ENCODE measurements around the gene ASCL2. TPM values are rescaled to one million over a fixed set of nuclear protein-coding genes. Genes with fewer than 3 reads are reported as not detected.
"Not testable (repeated sequence)": the region's sequence is repeated elsewhere in the genome, so short reads cannot be mapped to it uniquely, and the experiment has no call there.

Gene ASCL2
- total RNA-seq, 1 donor from 2014 or later, result 1.1 TPM

GRCh38 chr11:2297623-2298030, 27.2 kb upstream of the ASCL2 start:
- no peak for DNase-seq (ENCODE audit: low spot score)

- DNase-seq (ENCODE audit: low spot score), result peak; percentile 8
Measured at GRCh38 chr11:2296913-2297622, 26.7 kb upstream of the ASCL2 start.

- DNase-seq (ENCODE audit: low spot score), result peak; percentile 7
Measured at GRCh38 chr11:2295971-2296912, 25.9 kb upstream of the ASCL2 start.

GRCh38 chr11:2294926-2295290, 24.5 kb upstream of the ASCL2 start:
- DNase-seq (ENCODE audit: low spot score), result peak; percentile 10

GRCh38 chr11:2293984-2294925, 23.9 kb upstream of the ASCL2 start:
- DNase-seq (ENCODE audit: low spot score), result peak; percentile 9

- DNase-seq (ENCODE audit: low spot score), result peak; percentile 7
Measured at GRCh38 chr11:2293531-2293971, 23.2 kb upstream of the ASCL2 start.

GRCh38 chr11:2290351-2290841, 20.0 kb upstream of the ASCL2 start:
- DNase-seq (ENCODE audit: low spot score), result no peak

GRCh38 chr11:2289859-2290258, 19.5 kb upstream of the ASCL2 start:
- no peak for DNase-seq (ENCODE audit: low spot score)

- DNase-seq (ENCODE audit: low spot score), result peak; percentile 78
Measured at GRCh38 chr11:2289350-2289749, 19.0 kb upstream of the ASCL2 start.

- DNase-seq (ENCODE audit: low spot score), result no peak
Measured at GRCh38 chr11:2287091-2287490, 16.7 kb upstream of the ASCL2 start.

GRCh38 chr11:2286350-2286749, 16.0 kb upstream of the ASCL2 start:
- not testable (repeated sequence) for DNase-seq (ENCODE audit: low spot score)

- no peak for DNase-seq (ENCODE audit: low spot score)
Measured at GRCh38 chr11:2280208-2280607, 9.8 kb upstream of the ASCL2 start.

GRCh38 chr11:2277933-2278523, 7.6 kb upstream of the ASCL2 start:
- no peak for DNase-seq (ENCODE audit: low spot score)

GRCh38 chr11:2277008-2277346, 6.6 kb upstream of the ASCL2 start:
- no peak for DNase-seq (ENCODE audit: low spot score)

- no peak for DNase-seq (ENCODE audit: low spot score)
Measured at GRCh38 chr11:2276280-2277007, 6.1 kb upstream of the ASCL2 start.

- DNase-seq (ENCODE audit: low spot score), result peak; percentile 7
Measured at GRCh38 chr11:2275334-2276279, 5.2 kb upstream of the ASCL2 start.

GRCh38 chr11:2273771-2274170, 3.4 kb upstream of the ASCL2 start:
- DNase-seq (ENCODE audit: low spot score), result peak; percentile 9

GRCh38 chr11:2273311-2273710, 2.9 kb upstream of the ASCL2 start:
- no peak for DNase-seq (ENCODE audit: low spot score)

GRCh38 chr11:2272946-2273280, 2.5 kb upstream of the ASCL2 start:
- DNase-seq (ENCODE audit: low spot score), result peak; percentile 8
